H4 (cell line): ENCODE results near the gene XK. TPM values are rescaled to one million over a fixed set of nuclear protein-coding genes. Genes with fewer than 3 reads are reported as not detected.
"Not testable (repeated sequence)": the region's sequence is repeated elsewhere in the genome, so short reads cannot be mapped to it uniquely, and the experiment has no call there.

Experiments used
- DNase-seq: peaks from one replicate; pipeline ENCODE4 v3.0.0-alpha.2; 2015; ENCODE audit warnings: low spot score
- total RNA-seq: library from RNA; depleted of rRNA; stranded (reverse); fragments of >200 nt; shearing (Covaris generic); gene quantifications from 2 replicates; pipeline ENCODE4 v1.2.3, GENCODE V29; 2014; rRNA removed

XK gene, protein sequence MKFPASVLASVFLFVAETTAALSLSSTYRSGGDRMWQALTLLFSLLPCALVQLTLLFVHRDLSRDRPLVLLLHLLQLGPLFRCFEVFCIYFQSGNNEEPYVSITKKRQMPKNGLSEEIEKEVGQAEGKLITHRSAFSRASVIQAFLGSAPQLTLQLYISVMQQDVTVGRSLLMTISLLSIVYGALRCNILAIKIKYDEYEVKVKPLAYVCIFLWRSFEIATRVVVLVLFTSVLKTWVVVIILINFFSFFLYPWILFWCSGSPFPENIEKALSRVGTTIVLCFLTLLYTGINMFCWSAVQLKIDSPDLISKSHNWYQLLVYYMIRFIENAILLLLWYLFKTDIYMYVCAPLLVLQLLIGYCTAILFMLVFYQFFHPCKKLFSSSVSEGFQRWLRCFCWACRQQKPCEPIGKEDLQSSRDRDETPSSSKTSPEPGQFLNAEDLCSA
- 1.6 and 2.3 TPM in 2 replicates for total RNA-seq

DNA sequence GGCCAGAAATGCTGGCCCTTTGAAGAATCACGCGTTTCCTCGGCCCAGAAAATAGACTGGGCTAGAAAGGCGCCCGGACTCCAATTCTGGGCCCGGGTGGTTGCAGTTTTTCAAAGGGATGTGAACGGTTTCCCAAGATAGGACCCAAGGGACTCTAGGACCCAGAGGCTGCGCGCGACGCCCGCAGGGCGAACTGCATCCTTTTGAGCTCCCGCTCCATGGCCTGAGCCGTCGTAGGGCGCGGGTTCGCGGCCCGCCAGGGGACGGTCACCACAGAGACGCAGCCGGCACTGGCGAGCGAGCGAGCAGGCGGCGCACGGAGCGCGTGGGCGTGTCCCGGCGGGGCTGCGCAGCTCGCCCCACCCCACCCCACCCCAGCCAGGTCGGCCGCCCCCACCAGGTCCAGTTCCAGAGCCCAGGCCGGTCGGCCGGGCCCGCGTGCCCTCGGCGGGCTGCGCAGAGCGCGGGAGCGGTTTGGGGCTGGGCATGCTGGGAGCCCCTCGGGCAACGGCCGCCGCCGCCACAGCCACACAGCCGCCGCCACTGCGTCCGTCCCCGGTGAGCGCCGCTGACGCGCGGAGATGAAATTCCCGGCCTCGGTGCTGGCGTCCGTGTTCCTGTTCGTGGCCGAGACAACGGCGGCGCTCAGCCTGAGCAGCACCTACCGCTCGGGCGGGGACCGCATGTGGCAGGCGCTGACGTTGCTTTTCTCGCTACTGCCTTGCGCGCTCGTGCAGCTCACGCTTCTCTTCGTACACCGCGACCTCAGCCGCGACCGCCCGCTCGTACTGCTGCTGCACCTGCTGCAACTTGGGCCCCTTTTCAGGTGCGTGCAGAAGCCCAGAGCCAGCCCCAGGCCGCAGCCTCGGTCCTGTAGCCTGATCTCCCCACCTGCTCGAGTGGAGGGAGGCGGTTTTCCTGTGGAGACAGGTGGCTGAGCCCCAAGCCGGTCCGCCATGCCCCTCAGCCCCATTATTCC, at the start of gene XK:
TSS of gene XK (plus strand) at position 411 of the 979 bp plus-strand sequence. CDS start at position 582, 171 bp downstream.
- DNase-seq, result peak; percentile 67

DNA sequence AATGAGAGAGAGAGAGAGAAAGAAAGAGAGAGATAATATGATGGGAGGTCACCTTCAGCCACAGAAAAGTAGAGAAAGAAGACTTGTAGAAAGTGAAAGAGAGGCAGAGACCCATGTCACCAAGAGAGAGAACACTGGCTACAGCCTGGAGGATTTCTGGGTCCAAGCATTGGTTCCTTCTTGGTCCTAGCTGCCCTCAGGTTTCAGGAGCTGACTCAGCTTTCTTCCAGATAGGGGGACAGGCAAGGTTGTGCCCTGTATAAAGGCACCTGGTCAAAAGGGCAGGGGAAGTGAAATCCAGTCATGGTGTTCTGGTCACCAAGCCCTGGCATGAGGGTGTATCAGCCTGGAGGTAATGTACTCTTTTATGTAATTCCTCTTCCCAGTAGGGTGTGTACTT, 47.5 kb upstream of the XK start:
- DNase-seq, result no peak

DNA sequence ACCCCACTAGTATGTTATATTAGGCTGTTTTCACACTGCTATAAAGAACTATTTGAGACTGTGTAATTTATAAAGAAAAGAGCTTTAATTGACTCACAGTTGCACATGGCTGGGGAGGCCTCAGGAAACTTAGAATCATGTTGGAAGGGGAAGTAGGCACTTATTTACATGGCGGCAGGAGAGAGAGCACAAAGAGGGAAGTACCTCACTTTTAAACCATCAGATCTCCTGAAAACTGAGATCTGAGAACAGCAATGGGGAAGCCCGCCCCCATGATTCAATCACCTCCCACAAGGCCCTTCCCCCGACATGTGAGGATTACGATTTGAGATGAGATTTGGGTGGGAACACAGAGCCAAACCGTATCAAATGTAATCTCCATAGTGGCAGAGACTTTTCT, 45.4 kb upstream of the XK start:
- DNase-seq, result no peak

DNA sequence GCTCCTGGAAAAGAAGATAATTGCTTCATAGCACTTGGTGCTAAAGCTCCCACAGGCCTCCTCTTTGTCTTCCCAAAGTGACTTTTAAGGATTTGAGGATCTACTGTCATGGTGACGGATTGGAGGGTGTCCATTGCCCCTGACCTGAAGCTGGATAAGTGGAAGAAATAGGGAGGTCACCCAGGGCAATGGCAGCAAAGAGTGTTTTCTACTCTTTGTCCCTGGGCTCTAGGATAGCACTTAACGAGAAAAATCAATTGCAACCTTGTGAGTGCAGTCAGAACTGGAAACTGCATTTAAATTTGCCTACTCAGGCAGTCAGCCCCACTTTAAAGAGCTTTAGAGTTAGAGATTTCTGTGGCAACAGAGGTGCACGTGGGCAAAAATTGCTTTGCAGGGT, 43.7 kb upstream of the XK start:
- no peak for DNase-seq

DNA sequence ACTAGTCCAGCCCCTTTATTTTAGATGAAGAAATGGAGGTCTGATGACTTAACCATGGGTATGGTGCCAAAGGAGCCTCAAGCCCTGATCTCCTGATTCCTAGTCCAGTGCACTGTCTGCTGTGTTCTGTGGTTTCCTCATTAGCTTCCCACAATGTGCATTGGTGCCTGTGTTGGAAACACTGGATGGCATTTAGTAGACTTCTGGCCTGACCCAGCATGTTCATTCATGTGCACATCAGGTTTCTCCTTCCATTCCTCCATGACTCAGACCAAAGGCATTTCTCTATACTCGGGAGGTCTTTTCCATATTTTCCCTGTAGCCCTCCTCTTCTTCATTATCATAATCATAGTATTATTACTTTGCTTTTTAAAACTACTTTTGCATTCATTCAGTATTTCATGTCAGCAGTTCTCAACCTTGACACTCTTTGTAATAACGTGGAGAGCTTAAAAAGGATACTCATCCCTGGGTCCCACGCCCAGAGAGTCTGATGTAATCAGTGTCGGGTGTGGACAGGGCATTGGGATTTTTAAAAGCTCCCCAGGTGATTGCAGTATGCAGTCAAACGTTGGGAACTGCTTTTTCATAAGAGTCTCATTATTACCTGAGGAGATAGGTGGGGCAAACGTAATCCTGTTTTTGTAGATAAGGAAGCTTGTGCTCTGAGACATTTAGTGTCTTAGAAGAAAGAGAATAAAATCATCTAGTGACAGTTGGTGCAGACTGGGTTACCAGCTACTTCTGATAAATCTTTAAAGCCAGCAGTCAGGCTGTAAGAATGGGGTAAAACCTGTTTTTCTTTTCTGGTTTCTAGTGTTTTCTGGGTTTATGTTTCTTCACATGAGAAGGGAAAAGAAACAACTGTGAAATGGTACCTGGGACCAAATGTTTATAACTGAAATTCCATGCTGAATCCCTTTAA, 40.9 kb upstream of the XK start:
- DNase-seq, result no peak

DNA sequence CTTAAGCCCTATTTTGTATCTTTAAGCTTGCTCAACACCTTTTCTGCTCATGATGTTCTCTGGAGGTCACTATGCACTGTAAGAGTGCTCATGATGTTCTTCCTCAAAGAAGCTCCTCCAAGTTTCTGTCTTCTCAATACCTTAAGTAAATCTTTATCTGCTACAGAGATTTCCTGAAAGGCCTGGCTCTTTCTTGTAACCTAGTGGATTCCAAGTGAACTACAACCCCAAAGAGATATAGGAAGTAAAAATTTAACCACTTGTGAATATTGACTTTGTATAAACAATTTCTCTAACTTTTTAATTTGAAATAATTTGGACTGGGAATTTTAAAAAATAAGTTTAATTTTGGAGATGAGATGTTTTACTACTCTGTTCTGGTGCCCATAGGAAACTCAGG, 39.3 kb upstream of the XK start:
- no peak for DNase-seq

DNA sequence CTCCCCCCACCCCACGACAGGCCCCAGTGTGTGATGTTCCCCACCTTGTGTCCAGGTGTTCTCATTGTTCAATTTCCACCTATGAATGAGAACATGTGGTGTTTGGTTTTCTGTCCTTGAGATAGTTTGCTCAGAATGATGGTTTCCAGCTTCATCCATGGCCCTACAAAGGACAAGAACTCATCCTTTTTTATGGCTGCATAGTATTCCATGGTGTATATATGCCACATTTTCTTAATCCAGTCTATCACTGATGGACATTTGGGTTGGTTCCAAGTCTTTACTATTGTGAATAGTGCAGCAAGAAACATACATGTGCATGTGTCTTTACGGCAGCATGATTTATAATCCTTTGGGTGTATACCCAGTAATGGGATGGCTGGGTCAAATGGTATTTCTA, 34.7 kb upstream of the XK start:
- DNase-seq, result not testable (repeated sequence)

DNA sequence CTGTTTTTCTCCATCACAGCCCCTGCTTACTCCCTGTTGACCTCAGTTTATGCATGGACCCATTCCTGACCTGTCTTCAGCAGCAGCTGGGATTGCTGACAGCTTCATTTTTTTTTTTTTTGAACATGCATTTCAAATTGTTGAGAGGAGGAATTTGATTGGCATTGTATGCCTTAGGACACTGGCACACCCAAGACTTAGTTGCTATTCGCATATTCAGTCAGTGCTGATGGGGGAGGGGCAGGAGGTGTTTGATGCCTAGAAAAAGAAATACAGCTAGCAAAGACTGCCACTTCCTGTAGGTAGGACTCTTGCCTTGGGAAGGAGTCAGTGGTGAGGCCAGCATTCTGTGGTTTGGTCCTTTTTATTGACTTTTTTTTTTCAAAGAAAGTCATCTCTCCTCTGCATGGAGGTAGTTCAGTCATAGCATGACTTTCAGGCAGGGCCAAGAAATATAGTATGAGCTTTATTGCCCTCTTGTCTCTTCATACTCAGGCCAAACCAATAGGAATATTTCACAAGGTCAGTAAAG, 33.6 kb upstream of the XK start:
- peak; percentile 18 for DNase-seq

DNA sequence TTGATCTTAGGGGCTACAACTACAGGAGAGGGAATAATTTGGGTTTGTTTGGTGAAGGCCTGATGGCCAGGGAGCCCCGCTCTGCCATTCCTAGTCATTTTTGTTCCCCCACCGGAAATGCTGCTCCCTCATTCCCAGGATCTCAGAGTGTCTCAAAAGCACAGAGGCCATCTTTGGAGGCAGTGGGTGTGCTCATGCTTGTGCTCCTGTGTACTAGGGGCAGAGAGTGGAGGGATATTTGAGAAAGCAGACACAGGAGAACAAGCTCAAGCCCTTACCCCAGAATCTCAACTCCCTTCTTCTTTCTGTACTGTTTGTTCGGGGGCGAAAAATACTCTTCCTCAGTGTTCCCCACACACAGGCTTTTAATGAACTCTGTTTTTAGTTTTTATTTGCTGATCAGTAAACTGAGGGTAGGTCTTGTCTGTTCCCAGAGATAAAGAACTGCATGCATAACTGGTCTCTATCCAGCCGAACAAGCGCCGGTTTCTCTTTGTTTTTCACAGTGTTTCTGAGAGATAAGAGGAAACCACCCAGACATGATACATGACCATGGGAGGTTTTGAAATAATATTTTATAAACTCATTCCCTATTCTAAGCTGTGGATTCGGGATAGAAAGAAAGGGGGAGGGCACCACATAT, 32.9 kb upstream of the XK start:
- no peak for DNase-seq

DNA sequence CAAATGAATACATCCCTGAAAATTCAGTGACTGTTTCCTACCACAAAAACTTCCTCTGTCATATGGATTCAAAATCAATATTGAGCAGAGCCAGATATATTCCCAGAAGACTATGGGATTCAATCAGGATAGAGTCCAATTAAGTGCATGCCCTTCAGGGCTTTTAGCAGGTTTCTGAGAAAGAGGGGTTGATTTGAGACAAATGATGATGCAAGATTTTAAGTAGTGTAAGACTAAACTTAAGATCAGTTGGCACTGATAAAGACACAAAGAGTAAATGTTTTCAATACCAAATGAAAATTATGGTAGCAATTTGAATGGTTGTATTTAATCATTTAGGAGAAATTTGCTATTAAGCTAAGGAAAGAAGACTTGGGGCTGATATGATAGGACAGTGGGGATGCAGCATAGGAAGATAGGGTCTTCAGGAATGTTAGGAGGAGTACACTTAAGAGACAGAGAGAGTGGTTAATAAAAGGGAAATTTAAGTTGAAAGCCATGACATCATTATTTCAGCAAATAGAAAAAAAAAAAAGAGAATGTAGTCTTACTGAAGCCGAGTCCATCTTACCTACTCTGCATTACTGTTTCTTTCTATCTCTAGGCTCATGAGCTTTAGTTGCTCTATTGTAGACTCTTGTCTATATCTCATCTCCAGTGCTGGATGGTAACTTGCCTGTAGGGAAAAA, 32.0 kb upstream of the XK start:
- no peak for DNase-seq

DNA sequence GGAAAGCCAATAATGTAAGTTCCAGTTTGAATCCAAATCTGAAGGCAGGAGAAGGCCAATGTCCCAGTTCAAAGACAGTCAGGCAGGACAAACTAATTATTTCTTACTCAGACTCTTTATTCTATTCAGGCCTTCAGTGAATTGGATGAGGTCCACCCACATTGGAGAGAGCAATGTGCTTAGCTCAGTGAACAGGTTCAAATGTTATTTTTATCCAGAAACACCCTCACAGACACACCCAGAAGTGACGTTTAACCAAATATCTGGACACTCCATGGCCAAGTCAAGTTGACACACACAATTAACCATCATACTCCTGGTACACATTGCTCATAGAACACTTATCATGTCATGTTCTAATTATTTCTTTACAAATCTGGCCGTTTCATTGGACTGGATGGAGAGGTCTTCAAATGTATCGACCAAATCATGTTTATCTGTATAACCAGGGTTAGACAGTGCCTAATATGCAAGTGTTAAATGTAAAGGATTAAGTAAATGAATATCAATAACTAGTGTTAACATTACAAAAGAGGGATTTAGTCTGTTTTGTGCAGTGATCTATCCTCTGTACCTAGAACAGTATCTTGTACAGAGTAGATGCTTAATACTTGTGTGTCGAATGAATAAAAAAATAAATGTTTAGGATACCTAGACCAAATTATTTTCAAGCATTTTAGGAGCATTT, 27.1 kb upstream of the XK start:
- DNase-seq, result no peak

DNA sequence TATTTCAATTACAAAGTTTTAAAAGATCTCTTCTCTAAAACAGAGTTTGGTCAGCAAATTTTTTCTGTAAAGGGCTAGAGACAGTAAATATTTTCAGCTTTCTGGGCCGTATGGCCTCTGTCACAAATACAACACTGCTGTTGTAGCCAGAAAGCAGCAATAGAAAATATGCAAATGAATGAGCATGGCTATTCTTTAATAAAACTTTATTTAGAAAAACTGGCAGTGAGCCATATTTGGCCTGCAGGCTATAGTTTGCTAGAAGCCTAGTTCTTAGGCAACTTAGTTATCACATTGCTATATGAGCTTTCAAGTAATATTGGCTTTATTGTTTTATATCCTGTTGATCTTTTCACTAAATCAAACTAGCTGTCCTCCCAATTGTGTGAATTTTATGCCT, 26.5 kb upstream of the XK start:
- no peak for DNase-seq

DNA sequence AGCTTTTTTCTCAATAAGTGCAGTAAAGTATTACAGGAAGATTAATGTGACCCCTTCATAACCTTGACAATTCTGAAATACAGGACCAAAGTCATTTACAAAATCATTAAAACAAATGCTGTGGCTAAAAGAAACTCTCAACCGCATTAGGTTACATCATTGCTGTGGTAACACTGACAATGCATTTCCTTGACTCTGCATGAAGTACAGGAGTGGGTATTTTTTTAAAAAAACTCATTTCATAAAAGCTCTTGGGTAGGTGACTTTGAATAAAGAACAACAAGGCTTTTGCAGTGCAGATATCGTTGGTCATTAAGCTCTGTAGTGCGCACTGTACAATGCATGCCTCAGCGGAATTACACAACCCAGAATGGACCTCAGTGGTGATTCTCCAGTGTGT, 23.4 kb upstream of the XK start:
- peak; percentile 15 for DNase-seq

DNA sequence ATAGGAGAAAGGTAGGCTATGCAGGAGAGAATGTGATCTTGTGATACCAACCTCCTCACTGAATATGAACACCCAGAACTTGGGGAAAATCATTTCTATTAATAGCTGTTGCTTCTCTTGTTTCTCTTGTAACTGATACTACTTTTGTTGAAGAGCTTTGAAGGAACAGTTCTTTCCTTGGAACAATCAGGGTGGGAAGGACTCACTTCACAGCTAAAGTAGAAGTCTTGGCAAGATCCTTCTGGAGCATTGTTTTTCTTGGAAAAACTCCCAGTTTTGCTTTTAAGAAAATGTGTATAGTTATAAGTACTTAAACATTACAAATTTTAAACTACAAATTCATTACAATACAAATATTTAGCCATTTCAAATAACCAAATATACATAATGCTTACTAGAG, 19.1 kb upstream of the XK start:
- DNase-seq, result no peak

DNA sequence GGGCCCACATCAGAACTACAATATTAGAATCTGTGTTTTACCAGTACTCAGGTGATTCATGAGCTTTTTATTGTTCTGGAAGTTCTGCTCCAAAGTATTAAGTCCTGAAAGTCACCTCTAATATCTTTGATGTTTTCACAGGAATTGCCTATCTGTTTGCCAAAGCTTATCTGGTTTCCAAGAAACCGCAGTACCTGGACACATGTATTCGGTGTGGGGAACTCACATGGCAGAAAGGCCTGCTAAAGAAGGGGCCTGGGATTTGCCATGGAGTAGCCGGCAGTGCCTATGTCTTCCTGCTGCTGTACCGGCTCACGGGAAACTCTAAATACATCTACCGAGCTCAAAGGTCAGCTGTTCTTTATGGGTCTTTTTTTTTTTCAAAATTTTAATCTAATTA, 18.4 kb upstream of the XK start:
- DNase-seq, result no peak

DNA sequence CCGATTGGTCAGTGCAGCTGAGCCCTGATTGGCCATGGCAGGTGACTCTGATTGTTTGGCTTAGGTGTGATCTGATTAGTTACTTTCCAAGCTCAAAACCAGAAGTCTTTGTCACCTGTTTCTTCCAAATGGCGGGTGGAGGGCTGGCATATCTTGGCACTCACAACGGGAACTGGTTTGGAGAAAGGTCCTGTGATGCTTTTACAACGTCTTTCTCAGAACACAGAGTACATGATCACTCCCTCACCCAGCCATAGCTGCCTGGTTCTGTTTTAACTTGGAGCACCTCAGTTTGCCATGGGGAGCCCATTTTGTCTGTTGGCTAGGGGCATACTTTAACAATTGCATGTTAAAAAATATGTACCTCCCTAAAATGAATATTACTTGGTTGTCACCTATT, 13.0 kb upstream of the XK start:
- DNase-seq, result no peak

DNA sequence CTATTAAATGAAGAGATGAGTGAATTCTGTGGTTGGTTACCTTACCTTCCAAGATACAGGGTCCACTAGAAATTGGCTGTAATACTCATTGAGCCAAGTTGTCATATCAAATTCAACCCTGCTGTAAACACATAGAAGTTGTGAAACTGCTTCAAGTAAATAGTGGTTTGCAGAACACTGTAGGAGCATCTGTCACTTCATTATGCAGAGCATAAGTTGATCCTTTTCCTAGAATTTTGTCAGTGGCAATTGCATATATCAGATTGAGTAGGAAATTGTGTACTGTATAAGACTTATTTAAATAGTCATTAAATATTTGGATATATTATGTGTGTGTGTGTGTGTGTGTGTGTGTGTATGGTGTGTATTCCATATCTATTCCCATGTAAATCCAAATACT, 8.8 kb upstream of the XK start:
- no peak for DNase-seq

DNA sequence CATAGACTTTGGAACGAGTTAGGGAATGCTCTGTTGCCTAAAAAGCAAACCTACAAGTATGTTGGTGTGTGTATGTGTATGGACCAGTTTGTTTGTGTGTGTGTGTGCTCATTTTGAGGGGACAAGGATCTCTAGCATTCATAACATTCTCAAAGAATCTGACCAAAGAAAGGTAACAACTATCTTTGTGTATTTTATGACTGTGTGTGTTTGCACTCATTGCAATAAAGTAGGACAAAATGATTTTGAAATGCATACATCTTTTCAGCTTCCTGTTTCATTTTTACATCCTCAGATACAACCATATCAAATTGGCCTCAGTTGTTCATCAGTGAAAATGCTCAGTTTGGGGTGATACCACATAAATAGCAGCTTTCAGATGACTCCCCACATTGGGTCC, 8.3 kb upstream of the XK start:
- DNase-seq, result no peak

DNA sequence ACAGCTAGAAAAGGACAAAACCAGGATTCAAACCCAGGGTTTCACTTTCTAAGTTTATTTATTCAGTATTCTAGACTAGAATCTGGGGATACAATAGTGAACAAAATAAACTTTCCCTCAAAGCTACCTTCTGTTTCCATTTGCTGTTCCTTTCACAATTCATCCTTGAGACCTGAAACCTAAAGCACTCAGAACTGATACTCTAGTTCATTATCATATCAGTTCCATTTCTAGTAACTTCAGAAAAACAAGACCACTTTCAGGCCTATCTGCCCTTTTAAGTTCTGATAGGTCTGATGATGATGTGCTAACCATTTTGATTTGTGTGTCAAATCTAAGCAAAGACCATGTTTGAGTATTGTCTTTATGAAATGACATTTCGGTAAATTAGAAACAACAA, 7.8 kb upstream of the XK start:
- DNase-seq, result no peak

DNA sequence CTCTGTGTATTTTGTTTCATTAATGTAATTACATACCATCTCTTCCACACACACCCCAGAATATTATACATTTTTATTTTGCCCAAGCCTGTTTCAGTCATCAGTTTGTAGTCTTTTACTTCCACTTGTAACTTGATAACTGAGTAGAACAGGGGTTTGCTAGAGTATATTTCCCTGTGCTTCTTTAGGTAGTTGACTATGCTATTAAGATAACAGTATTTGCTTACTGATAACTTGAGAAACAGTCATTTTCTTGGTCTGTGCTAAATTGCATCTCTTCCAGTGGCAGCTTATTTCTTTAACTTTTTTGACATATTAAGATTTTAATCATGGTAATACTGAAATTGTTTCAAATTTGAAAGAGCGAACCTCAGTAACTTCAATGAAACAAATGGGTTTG, 7.0 kb upstream of the XK start:
- DNase-seq, result no peak
